Testis (tissue), 3 donors: ENCODE measurements around the gene BTG4. TPM values are rescaled to one million over a fixed set of nuclear protein-coding genes. Genes with fewer than 3 reads are reported as not detected.
A peak's percentile ranks its signal among the peaks of the same experiment; 100 is the strongest.

Experiments used
- DNase-seq: peaks from one replicate; pipeline ENCODE4 v3.0.0-alpha.2; 2019
- H3K27ac ChIP-seq, 2 donors: fragments of 200-600 bp; sonication (generic); one replicate each; pipeline ENCODE4 v1.5.1; 2019
- H3K27me3 ChIP-seq: fragments of 200-600 bp; sonication (generic); one replicate; pipeline ENCODE4 v1.5.1; 2019
- H3K36me3 ChIP-seq: fragments of 200-600 bp; sonication (generic); one replicate; pipeline ENCODE4 v1.5.1; 2017; ENCODE audit warnings: low read depth; ENCODE audit errors: missing control alignments
- H3K4me1 ChIP-seq: fragments of 200-600 bp; sonication (generic); one replicate; pipeline ENCODE4 v1.5.1; 2019
- H3K4me3 ChIP-seq, 2 donors: fragments of 200-600 bp; sonication (generic); one replicate each; pipeline ENCODE4 v1.5.1; 2017 to 2019
- H3K9me3 ChIP-seq: fragments of 200-600 bp; sonication (generic); one replicate; pipeline ENCODE4 v1.5.1; 2017
- POLR2A ChIP-seq: fragments of 450-650 bp; IDR thresholded peaks from one replicate; pipeline ENCODE4 v1.6.1; 2017; ENCODE audit warnings: antibody characterized with exemption, mild to moderate bottlenecking, moderate library complexity
- WGBS, 2 donors: methylation state at CpG; one replicate each; pipeline ENCODE4 v1.1.5; 2018; 5-methylcytosine and 5-hydroxymethylcytosine counted together
- intact Hi-C: fragments of 100-400 bp; cut with DNase I; formaldehyde crosslinking; loops from one replicate; pipeline ENCODE4 v1.15.1; 2023; ENCODE audit warnings: low total_unique reads
- polyA plus RNA-seq: library from polyadenylated mRNA; stranded (reverse); fragments of 350-450 nt; fragmentation: Illumina TruSeq; extraction: RNeasy Lipid Tissue Mini Kit (QIAGEN cat#74804); gene quantifications from one replicate; pipeline ENCODE4 v1.2.3, GENCODE V29; 2014; ENCODE audit warnings: low read depth, low replicate concordance; ENCODE audit not compliant: insufficient read depth
- total RNA-seq, 2 donors: library from RNA; depleted of rRNA; stranded (reverse); fragments of >200 nt; gene quantifications; one replicate each; pipeline ENCODE4 v1.2.3, GENCODE V29; 2016
- TF ChIP-seq, protein P1 (sequence below), 3 experiments: fragments of 450-650 bp in 2 of 3; fragments of 200-600 bp in 1 of 3; sonication (generic) in 1 of 3; IDR thresholded peaks; one replicate each; pipeline ENCODE4 v1.5.1; 2016 to 2019; ENCODE audit warnings: antibody characterized with exemption in 3 of 3, mild to moderate bottlenecking in 2 of 3, moderate library complexity in 1 of 3

The BTG4 gene
- total and polyA plus RNA-seq, 3 donors from 2014 or later = 8.7 to 36.8 (median 26.6) TPM

DNA sequence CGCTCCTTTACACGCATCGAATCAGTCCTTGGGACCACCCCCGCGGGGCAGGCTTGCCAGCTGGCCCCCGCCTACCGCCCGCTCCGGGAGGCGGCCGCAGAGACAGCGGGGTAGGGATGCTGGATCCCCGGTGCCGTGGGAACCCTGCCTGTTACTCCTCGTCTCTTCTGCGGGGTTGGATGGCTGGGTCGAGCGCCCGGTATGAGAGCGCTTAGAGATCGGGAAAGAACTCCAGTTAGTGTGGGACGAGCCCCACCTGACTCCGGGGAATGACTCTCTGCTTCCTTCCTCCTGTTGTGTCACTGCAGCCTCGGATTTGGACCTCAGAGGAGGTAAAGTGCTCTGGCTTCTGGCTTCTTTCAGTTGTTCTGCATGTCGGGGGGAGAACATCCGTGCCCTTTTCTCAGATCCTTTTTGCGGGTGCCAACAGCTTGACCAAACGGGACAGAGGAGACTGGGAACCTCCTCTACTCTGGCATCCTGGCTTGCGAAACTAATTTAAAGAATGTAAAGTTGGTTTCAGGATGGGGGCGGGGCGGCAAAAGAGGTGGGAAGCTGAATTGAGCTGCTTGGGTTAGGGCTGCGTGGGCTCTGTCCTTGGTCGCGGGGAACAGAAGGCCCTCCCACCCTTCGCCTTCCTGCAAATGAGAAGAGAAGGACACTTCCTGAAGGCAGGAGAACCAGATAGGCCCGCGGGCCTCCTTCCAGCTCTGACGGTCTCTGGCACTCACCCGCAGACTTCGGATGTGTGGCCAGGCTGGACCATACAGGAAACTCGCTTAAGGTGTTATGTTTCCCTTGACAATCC lies 29.3 kb upstream of the BTG4 start:
- WGBS, 2 donors = 2 to 4% methylated on average over 19 to 35 of the region's 41 CpGs
- intact Hi-C loops = no loop called here
- Histone ChIP-seq H3K27ac (peak overlapping the region; percentile 75 to 89), H3K27me3 (no peaks in the 10 kb centered on the region), H3K9me3 (no peaks in the 10 kb centered on the region), H3K36me3 (no peaks in the 10 kb centered on the region), H3K4me1 (no peaks in the 10 kb centered on the region), H3K4me3 (peak overlapping the region; percentile 65 to 76)
- peak; percentile 74 for DNase-seq
- no peak for TF ChIP-seq POLR2A
- TF ChIP-seq, protein P1, sequence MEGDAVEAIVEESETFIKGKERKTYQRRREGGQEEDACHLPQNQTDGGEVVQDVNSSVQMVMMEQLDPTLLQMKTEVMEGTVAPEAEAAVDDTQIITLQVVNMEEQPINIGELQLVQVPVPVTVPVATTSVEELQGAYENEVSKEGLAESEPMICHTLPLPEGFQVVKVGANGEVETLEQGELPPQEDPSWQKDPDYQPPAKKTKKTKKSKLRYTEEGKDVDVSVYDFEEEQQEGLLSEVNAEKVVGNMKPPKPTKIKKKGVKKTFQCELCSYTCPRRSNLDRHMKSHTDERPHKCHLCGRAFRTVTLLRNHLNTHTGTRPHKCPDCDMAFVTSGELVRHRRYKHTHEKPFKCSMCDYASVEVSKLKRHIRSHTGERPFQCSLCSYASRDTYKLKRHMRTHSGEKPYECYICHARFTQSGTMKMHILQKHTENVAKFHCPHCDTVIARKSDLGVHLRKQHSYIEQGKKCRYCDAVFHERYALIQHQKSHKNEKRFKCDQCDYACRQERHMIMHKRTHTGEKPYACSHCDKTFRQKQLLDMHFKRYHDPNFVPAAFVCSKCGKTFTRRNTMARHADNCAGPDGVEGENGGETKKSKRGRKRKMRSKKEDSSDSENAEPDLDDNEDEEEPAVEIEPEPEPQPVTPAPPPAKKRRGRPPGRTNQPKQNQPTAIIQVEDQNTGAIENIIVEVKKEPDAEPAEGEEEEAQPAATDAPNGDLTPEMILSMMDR (IDR thresholded peaks at IDR 0.05) = no peak

DNA sequence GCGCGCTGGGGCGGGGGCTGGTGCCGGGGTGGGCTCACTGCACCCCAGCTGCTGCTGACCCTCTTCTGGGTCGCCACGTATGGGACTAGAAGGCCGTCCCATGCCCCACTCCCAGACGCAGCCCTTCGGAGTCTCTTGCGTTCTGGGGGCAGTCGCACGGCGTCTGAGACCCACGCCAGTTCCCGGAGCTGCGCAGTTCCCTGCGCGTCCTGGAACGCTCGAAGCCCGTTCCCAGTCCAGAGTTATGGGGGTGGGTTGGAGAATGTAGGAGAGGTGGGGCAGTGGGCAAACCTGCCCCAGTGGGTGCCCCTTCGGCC lies 28.7 kb upstream of the BTG4 start:
- H3K27ac ChIP-seq = peak overlapping the region; percentile 75 to 89
- intact Hi-C loops = no loop called here
- 1% methylated on average over 20 of the region's 22 CpGs; no CpG with 5 or more reads in 1 of the 2 donors for WGBS, 2 donors

DNA sequence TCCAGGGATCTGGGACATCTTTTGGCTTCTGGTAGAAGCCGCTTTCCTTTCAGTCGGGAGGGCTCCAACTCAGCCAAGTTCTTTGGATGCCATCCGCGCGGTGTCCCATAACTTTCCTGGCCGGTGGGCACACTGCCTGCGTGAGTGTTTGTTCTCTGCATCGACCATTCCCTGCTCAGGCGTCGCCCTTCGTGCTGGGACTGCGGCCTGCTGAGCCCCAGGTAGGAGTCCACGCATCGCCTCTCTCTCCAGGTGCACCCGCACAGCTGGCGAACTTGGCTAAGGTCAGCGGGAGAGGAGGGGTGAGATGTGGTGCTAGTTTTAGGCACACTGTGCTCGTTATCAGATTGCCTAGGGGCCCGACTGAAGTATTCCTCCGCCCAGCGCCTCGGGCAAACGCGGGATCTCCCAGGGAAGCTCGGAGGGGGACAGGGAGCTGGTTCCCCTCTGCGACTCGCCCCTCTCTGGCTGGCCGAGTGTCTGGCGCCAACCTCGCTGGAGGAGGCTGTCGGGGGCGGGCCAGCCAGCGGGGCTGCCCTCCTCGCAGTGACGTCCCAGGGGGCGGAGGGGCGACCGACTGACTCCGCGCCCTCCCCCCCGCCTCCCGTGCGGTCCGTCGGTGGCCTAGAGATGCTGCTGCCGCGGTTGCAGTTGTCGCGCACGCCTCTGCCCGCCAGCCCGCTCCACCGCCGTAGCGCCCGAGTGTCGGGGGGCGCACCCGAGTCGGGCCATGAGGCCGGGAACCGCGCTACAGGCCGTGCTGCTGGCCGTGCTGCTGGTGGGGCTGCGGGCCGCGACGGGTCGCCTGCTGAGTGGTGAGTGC lies 28.1 kb upstream of the BTG4 start, which contains the start of gene LAYN:
TSS of gene LAYN (plus strand) at position 607 of the 823 bp plus-strand sequence. CDS start at position 731, 124 bp downstream.
- Histone ChIP-seq H3K36me3 (no peaks in the 10 kb centered on the region), H3K27ac (peak within 1 kb of the TSS; percentile 75 to 89), H3K4me1 (no peaks in the 10 kb centered on the region), H3K9me3 (no peaks in the 10 kb centered on the region), H3K27me3 (no peaks in the 10 kb centered on the region), H3K4me3 (peak within 1 kb of the TSS; percentile 65 to 76)
- intact Hi-C loops = no loop called here
- DNase-seq = peak; percentile 55
- 5 to 20% methylated on average over 8 to 63 of the region's 70 CpGs for WGBS, 2 donors
- TF ChIP-seq, protein P1 (IDR thresholded peaks at IDR 0.05) = no peak
- no peak for TF ChIP-seq POLR2A

More for the DNA sequence above, 28.7 kb upstream of the BTG4 start:
- TF ChIP-seq POLR2A = no peak
- TF ChIP-seq, protein P1 (IDR thresholded peaks at IDR 0.05) = no peak
- peak overlapping the region; percentile 65 to 76 for H3K4me3 ChIP-seq
- peak; percentile 16 for DNase-seq
- H3K4me1 ChIP-seq = no peaks in the 10 kb centered on the region
- no peaks in the 10 kb centered on the region for H3K9me3 ChIP-seq
- no peaks in the 10 kb centered on the region for H3K27me3 ChIP-seq
- H3K36me3 ChIP-seq = no peaks in the 10 kb centered on the region

DNA sequence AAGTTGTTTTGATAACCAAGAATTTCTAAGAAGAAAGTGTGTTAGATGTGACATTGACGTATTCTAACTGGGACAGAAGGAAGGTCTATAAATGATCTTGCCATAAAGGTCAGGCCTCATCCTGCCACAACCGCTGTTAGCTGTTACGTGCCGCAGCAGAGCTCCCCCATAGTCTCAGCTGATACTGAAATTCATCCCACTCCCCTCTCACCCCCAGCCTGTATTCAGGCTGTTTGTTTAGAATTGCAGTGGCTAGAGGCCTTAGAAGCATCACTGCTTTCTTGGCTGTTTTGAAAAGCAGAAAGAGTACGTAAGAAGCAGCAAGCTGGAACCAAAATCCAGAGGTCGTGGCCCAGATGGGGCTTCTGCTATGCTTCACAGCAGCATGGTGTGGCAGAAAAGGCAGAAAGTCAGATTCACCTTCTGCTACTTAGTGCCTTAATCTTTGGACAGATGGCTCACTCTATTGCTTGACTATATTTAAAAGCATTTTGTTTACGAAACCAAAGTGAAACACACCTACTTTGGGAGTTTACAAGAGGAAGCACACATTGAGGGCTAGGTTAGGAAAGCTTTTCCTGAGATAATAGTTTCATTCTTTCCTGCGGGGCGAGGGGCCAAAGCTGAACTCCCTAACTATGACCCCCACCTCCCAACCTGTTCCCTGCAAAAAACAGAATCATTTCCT lies 27.4 kb upstream of the BTG4 start:
- H3K36me3 ChIP-seq = no peaks in the 10 kb centered on the region
- intact Hi-C loops = no loop called here
- H3K9me3 ChIP-seq = no peaks in the 10 kb centered on the region
- 32 to 52% methylated on average over 9 of the region's 9 CpGs for WGBS, 2 donors
- H3K4me1 ChIP-seq = no peaks in the 10 kb centered on the region
- peak overlapping the region; percentile 75 to 89 for H3K27ac ChIP-seq
- peak overlapping the region; percentile 65 to 76 for H3K4me3 ChIP-seq
- no peak for DNase-seq
- H3K27me3 ChIP-seq = no peaks in the 10 kb centered on the region
- TF ChIP-seq POLR2A = no peak
- TF ChIP-seq, protein P1 (IDR thresholded peaks at IDR 0.05) = no peak
